HG03280 (cell line): ENCODE measurements around the gene U2SURP.

Experiments
- ATAC-seq: cut with Tn5 transposase; IDR thresholded peaks from one replicate; pipeline ENCODE4 v1.9.1; 2021; ENCODE audit warnings: mild to moderate bottlenecking, moderate library complexity; ENCODE audit not compliant: unreplicated experiment

Gene U2SURP

GRCh38 chr3:143098032-143098764, 96.8 kb downstream of the U2SURP start:
- no peak for ATAC-seq

- no peak for ATAC-seq
Measured at GRCh38 chr3:143099210-143099609, 97.8 kb downstream of the U2SURP start.

- no peak for ATAC-seq
Measured at GRCh38 chr3:143099690-143100089, 98.3 kb downstream of the U2SURP start.

- no peak for ATAC-seq
Measured at GRCh38 chr3:143100451-143100850, 99.1 kb downstream of the U2SURP start.

- no peak for ATAC-seq
Measured at GRCh38 chr3:143101792-143102381, 100.5 kb downstream of the U2SURP start.

- ATAC-seq, result no peak
Measured at GRCh38 chr3:143103652-143104051, 102.3 kb downstream of the U2SURP start.

GRCh38 chr3:143105170-143105569, 103.8 kb downstream of the U2SURP start:
- ATAC-seq, result no peak

- ATAC-seq, result no peak
Measured at GRCh38 chr3:143109861-143110260, 108.5 kb downstream of the U2SURP start.
